ENCODE results near the gene PCDHGA1.
"Not testable (repeated sequence)": the region's sequence is repeated elsewhere in the genome, so short reads cannot be mapped to it uniquely, and the experiment has no call there.

The PCDHGA1 gene

GRCh38 chr5:141383345-141383744 lies 53.0 kb downstream of the PCDHGA1 start:
- ATAC-seq, result no peak
- no peak for DNase-seq

GRCh38 chr5:141384471-141385267 lies 54.4 kb downstream of the PCDHGA1 start:
- ATAC-seq (no peak), DNase-seq (no peak)

- peak; percentile 19 for DNase-seq
Observed at GRCh38 chr5:141387557-141388311, 57.4 kb downstream of the PCDHGA1 start, which contains the start of gene PCDHGB4. Gene PCDHGB4, plus strand, starts transcription at chr5:141387698. Its CDS starts 187 bp downstream, at chr5:141387885.

GRCh38 chr5:141388661-141389060 lies 58.3 kb downstream of the PCDHGA1 start:
- no peak for DNase-seq
- ATAC-seq, result no peak

More at GRCh38 chr5:141387557-141388311, 57.4 kb downstream of the PCDHGA1 start, which contains the start of gene PCDHGB4:
- ATAC-seq, result peak; percentile 23

DNA sequence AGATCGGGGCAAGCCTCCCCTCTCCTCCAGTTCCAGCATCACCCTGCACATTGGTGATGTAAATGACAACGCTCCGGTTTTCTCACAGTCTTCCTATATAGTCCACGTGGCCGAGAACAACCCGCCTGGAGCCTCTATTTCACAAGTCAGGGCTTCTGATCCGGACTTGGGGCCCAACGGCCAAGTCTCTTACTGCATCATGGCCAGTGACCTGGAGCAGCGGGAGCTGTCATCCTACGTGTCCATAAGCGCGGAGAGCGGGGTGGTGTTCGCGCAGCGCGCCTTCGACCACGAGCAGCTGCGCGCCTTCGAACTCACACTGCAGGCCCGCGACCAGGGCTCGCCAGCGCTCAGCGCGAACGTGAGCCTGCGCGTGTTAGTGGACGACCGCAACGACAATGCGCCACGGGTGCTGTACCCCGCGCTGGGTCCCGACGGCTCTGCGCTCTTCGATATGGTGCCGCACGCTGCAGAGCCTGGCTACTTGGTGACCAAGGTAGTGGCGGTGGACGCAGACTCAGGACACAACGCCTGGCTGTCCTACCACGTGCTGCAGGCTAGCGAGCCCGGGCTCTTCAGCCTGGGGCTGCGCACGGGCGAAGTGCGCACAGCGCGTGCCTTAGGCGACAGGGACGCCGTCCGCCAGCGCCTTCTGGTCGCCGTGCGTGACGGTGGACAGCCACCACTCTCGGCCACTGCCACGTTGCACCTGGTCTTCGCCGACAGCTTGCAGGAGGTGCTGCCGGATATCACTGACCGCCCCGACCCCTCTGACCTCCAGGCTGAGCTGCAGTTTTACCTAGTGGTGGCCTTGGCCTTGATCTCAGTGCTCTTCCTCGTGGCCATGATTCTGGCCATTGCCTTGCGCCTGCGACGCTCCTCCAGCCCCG lies 59.1 kb downstream of the PCDHGA1 start:
- DNase-seq (no peak), ATAC-seq (no peak)

DNA sequence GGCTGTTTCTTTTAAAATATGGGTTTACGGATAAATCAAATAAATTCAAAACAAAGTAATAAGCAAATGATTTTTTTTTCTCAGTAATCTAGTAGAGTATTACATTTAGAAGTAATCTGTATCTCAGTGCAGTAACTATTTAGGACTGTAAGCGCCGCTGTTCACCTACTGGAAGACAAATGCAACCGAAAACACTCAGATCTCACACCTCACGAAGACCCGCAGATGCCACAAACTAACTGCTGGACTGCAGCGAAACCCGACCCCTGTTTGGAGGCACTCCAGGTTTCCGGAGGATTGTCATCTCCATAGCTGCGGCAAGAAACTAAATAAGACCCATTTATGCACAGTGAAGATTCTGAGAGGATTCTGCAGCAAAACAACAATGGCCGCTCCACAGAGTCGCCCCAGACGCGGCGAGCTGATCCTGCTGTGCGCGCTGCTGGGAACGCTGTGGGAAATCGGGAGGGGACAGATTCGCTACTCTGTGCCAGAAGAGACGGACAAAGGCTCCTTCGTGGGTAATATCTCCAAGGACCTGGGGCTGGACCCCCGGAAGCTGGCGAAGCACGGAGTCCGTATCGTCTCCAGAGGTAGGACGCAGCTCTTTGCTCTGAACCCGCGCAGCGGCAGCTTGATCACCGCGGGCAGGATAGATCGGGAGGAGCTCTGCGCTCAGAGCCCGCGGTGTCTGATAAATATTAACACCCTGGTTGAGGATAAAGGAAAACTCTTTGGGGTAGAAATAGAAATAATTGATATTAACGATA lies 62.3 kb downstream of the PCDHGA1 start, which contains the start of gene PCDHGA8:
PCDHGA8 (plus strand) TSS at position 205 of the 770 bp plus-strand sequence; CDS start at position 386, 181 bp downstream.
- no peak for ATAC-seq
- DNase-seq, result no peak

GRCh38 chr5:141393267-141393666 lies 63.0 kb downstream of the PCDHGA1 start:
- DNase-seq, result no peak
- no peak for ATAC-seq

DNA sequence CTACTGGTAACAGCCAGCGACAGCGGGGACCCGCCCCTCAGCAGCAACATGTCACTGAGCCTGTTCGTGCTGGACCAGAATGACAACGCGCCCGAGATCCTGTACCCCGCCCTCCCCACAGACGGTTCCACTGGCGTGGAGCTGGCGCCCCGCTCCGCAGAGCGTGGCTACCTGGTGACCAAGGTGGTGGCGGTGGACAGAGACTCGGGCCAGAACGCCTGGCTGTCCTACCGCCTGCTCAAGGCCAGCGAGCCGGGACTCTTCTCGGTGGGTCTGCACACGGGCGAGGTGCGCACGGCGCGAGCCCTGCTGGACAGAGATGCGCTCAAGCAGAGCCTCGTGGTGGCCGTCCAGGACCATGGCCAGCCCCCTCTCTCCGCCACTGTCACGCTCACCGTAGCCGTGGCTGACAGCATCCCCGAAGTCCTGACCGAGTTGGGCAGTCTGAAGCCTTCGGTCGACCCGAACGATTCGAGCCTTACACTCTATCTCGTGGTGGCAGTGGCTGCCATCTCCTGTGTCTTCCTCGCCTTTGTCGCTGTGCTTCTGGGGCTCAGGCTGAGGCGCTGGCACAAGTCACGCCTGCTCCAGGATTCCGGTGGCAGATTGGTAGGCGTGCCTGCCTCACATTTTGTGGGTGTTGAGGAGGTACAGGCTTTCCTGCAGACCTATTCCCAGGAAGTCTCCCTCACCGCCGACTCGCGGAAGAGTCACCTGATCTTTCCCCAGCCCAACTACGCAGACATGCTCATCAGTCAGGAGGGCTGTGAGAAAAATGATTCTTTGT lies 64.3 kb downstream of the PCDHGA1 start:
- not testable (repeated sequence) for ATAC-seq, DNase-seq

- peak; percentile 43 for DNase-seq
Observed at GRCh38 chr5:141397756-141398551, 67.6 kb downstream of the PCDHGA1 start, which contains the start of gene PCDHGB5. Gene PCDHGB5, plus strand, starts transcription at chr5:141397947. Its CDS starts 181 bp downstream, at chr5:141398128.

GRCh38 chr5:141398608-141399007 lies 68.3 kb downstream of the PCDHGA1 start:
- DNase-seq (no peak), ATAC-seq (no peak)

More at GRCh38 chr5:141397756-141398551, 67.6 kb downstream of the PCDHGA1 start, which contains the start of gene PCDHGB5:
- ATAC-seq, result not testable (repeated sequence)

GRCh38 chr5:141399555-141400258 lies 69.4 kb downstream of the PCDHGA1 start:
- DNase-seq (no peak), ATAC-seq (no peak)

GRCh38 chr5:141402553-141403243 lies 72.4 kb downstream of the PCDHGA1 start, which contains the start of gene PCDHGA9:
Gene PCDHGA9, plus strand, starts transcription at chr5:141402778. Its CDS starts 175 bp downstream, at chr5:141402953.
- ATAC-seq, result no peak

DNA sequence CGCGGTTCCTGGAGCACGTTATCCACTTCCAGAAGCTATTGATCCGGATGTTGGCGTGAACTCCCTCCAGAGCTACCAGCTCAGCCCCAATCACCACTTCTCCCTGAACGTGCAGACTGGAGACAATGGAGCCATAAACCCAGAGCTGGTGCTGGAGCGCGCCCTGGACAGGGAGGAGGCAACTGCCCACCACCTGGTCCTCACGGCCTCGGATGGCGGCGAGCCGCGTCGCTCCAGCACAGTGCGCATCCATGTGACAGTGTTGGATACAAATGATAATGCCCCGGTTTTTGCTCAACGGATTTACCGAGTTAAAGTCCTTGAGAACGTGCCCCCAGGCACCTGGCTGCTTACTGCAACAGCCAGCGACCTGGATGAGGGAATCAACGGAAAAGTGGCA lies 73.1 kb downstream of the PCDHGA1 start:
- no peak for DNase-seq
- no peak for ATAC-seq

More at GRCh38 chr5:141402553-141403243, 72.4 kb downstream of the PCDHGA1 start, which contains the start of gene PCDHGA9:
- DNase-seq, result no peak

- peak; percentile 51 for DNase-seq
- ATAC-seq, result peak; percentile 40
Observed at GRCh38 chr5:141407790-141408505, 77.6 kb downstream of the PCDHGA1 start, which contains the start of gene PCDHGB6. Gene PCDHGB6, plus strand, starts transcription at chr5:141408021. Its CDS starts 182 bp downstream, at chr5:141408203.

GRCh38 chr5:141409598-141410306 lies 79.4 kb downstream of the PCDHGA1 start:
- ATAC-seq, result no peak
- DNase-seq, result no peak

DNA sequence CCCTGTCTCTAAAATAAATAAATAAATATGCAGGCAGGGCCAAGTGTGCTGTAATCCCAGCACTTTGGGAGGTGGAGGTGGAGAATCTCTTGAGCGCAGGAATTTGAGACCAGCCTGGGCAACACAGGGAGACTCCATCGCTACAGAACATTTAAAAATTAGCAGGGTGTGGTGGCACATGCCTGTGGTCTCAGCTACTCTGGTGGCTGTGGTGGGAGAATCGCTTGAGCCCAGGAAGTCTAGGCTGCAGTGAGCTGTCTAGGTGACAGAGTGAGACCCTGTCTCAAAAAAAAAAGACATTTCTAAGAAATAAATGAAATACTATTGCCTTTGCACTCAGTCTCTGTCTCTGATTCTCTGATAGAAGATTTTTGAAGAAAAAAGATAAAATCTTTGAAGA lies 81.3 kb downstream of the PCDHGA1 start:
- DNase-seq (no peak), ATAC-seq (no peak)

Data from stimulated activated naive CD8-positive, alpha-beta T cell treated with anti-CD3 and anti-CD28 coated beads, Interleukin-15, Interleukin-2, amounts not matched to agents 100 U/mL and 50 U/mL, for 24 hours (primary cell).